HepG2 (cell line): ENCODE data around the gene NOL4L. TPM values are rescaled to one million over a fixed set of nuclear protein-coding genes. Genes with fewer than 3 reads are reported as not detected.

ENCODE experiments used
- GABPB1 ChIP-seq: IDR thresholded peaks from 2 replicates; pipeline ENCODE4 v1.6.1; 2016; ENCODE audit warnings: mild to moderate bottlenecking, missing genetic modification reagents, moderate library complexity, missing compliant biosample characterization
- HNRNPL ChIP-seq: fragments of 200-400 bp; formaldehyde crosslinking; IDR thresholded peaks from 2 replicates; pipeline ENCODE4 v1.6.1; 2017; ENCODE audit warnings: mild to moderate bottlenecking, low read depth, low read length
- KMT2A ChIP-seq: sonication (generic); formaldehyde crosslinking; IDR thresholded peaks from 2 replicates; pipeline ENCODE4 v1.4.0; 2020; ENCODE audit warnings: missing genetic modification reagents
- MTF2 ChIP-seq: sonication (generic); formaldehyde crosslinking; IDR thresholded peaks from 2 replicates; pipeline ENCODE4 v1.5.0; 2020; ENCODE audit warnings: missing genetic modification reagents, borderline replicate concordance
- NR3C1 ChIP-seq: sonication (generic); formaldehyde crosslinking; IDR thresholded peaks from 2 replicates; pipeline ENCODE4 v1.4.0; 2020; ENCODE audit warnings: missing genetic modification reagents
- POLR2AphosphoS5 ChIP-seq: IDR thresholded peaks from 2 replicates; pipeline ENCODE4 v1.6.1; 2012; ENCODE audit warnings: low read depth, low read length
- SOX5 ChIP-seq: IDR thresholded peaks from 2 replicates; pipeline ENCODE4 v1.6.1; 2016; ENCODE audit warnings: borderline replicate concordance
- SP2 ChIP-seq: sonication (generic); formaldehyde crosslinking; IDR thresholded peaks from 2 replicates; pipeline ENCODE4 v1.5.1; 2020; ENCODE audit warnings: mild to moderate bottlenecking, missing genetic modification reagents
- SRY ChIP-seq: sonication (generic); formaldehyde crosslinking; IDR thresholded peaks from 2 replicates; pipeline ENCODE4 v1.8.0; 2022; ENCODE audit warnings: mild to moderate bottlenecking, missing genetic modification reagents
- XRCC5 ChIP-seq: fragments of 200-400 bp; formaldehyde crosslinking; optimal IDR thresholded peaks from 2 replicates; pipeline ENCODE3; 2017; ENCODE audit warnings: mild to moderate bottlenecking, low read length
- ZBTB2 ChIP-seq: sonication (generic); formaldehyde crosslinking; IDR thresholded peaks from 2 replicates; pipeline ENCODE4 v1.8.0; 2022; ENCODE audit warnings: low read depth, missing genetic modification reagents
- ZBTB20 ChIP-seq: sonication (generic); formaldehyde crosslinking; IDR thresholded peaks from 2 replicates; pipeline ENCODE4 v1.8.1; 2023; ENCODE audit warnings: missing genetic modification reagents, low read depth, mild to moderate bottlenecking, borderline replicate concordance
- ZFP62 ChIP-seq: sonication (generic); formaldehyde crosslinking; IDR thresholded peaks from 2 replicates; pipeline ENCODE4 v1.4.0; 2020; ENCODE audit warnings: missing genetic modification reagents
- ZHX1 ChIP-seq: sonication (generic); formaldehyde crosslinking; IDR thresholded peaks from 2 replicates; pipeline ENCODE4 v1.8.1; 2022; ENCODE audit warnings: low read depth, mild to moderate bottlenecking, missing genetic modification reagents
- ZMYM4 ChIP-seq: sonication (generic); formaldehyde crosslinking; IDR thresholded peaks from 2 replicates; pipeline ENCODE4 v1.8.1; 2023; ENCODE audit warnings: mild to moderate bottlenecking, missing genetic modification reagents
- ZNF264 ChIP-seq: sonication (generic); formaldehyde crosslinking; IDR thresholded peaks from 2 replicates; pipeline ENCODE4 v1.4.0; 2020; ENCODE audit warnings: missing genetic modification reagents
- ZNF547 ChIP-seq: sonication (generic); formaldehyde crosslinking; IDR thresholded peaks from 2 replicates; pipeline ENCODE4 v1.5.1; 2020; ENCODE audit warnings: mild to moderate bottlenecking, missing genetic modification reagents
- polyA plus RNA-seq, 8 experiments: library from polyadenylated mRNA; depleted of rRNA in 3 of 8; stranded (reverse) in 7 of 8; unstranded in 1 of 8; fragments of >200 nt; fragmentation: Illumina TruSeq in 4 of 8; extraction: Trizol in 4 of 8; gene quantifications; 2 replicates each; pipeline versions ENCODE4 v1.2.1 to v1.2.3, GENCODE V29; 2011 to 2016; ENCODE audit warnings: low read depth in 4 of 8, missing spikeins in 1 of 8, mixed read lengths in 1 of 8; ENCODE audit not compliant: insufficient read depth in 1 of 8
- total RNA-seq, 5 experiments: library from RNA; depleted of rRNA; stranded (reverse); fragments of >200 nt; fragmentation: Illumina TruSeq; extraction: Trizol; gene quantifications; 2 replicates each; pipeline ENCODE4 v1.2.3, GENCODE V29; 2016; ENCODE audit warnings: low read depth in 1 of 5
- TF ChIP-seq, protein P1 (sequence below): sonication (generic); formaldehyde crosslinking; IDR thresholded peaks from 2 replicates; pipeline ENCODE4 v1.5.0; 2020; ENCODE audit warnings: missing genetic modification reagents
- TF ChIP-seq, protein P2 (sequence below): sonication (generic); formaldehyde crosslinking; IDR thresholded peaks from 2 replicates; pipeline ENCODE4 v1.4.0; 2020; ENCODE audit warnings: missing genetic modification reagents

NOL4L gene
- total and polyA plus RNA-seq, 2 of the 13 experiments (the other 11 are each of a cell fraction or from before 2014, with no cell fraction given), result 16.6 to 35.4 TPM

- 0 out of 2 replicates have a peak, but pooled peaks have one; percentile 36 for TF ChIP-seq ZBTB2 (CRISPR knock-in tag)
- TF ChIP-seq, protein P1, sequence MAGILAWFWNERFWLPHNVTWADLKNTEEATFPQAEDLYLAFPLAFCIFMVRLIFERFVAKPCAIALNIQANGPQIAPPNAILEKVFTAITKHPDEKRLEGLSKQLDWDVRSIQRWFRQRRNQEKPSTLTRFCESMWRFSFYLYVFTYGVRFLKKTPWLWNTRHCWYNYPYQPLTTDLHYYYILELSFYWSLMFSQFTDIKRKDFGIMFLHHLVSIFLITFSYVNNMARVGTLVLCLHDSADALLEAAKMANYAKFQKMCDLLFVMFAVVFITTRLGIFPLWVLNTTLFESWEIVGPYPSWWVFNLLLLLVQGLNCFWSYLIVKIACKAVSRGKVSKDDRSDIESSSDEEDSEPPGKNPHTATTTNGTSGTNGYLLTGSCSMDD (CRISPR knock-in tag), result no peak
- TF ChIP-seq, protein P2, sequence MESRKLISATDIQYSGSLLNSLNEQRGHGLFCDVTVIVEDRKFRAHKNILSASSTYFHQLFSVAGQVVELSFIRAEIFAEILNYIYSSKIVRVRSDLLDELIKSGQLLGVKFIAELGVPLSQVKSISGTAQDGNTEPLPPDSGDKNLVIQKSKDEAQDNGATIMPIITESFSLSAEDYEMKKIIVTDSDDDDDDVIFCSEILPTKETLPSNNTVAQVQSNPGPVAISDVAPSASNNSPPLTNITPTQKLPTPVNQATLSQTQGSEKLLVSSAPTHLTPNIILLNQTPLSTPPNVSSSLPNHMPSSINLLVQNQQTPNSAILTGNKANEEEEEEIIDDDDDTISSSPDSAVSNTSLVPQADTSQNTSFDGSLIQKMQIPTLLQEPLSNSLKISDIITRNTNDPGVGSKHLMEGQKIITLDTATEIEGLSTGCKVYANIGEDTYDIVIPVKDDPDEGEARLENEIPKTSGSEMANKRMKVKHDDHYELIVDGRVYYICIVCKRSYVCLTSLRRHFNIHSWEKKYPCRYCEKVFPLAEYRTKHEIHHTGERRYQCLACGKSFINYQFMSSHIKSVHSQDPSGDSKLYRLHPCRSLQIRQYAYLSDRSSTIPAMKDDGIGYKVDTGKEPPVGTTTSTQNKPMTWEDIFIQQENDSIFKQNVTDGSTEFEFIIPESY (CRISPR knock-in tag), result peak; percentile 84
- 0 out of 2 replicates have a peak, but pooled peaks have one; percentile 10 for TF ChIP-seq SP2 (CRISPR knock-in tag)
- peak; percentile 73; the same call in 1 of the 2 replicates for TF ChIP-seq ZFP62 (CRISPR knock-in tag)
- TF ChIP-seq NR3C1, result no peak
- TF ChIP-seq ZBTB20 (CRISPR knock-in tag), result 0 out of 2 replicates have a peak, but pooled peaks have one; percentile 63
- TF ChIP-seq ZHX1 (CRISPR knock-in tag), result 0 out of 2 replicates have a peak, but pooled peaks have one; percentile 55
- TF ChIP-seq SOX5 (CRISPR knock-in tag), result no peak
- TF ChIP-seq HNRNPL, result peak; percentile 70; the same call in 1 of the 2 replicates
- peak; percentile 49; the same call in 1 of the 2 replicates for TF ChIP-seq ZNF547 (CRISPR knock-in tag)
- TF ChIP-seq ZNF264, result 0 out of 2 replicates have a peak, but pooled peaks have one; percentile 36
- TF ChIP-seq ZMYM4 (CRISPR knock-in tag), result peak; percentile 45; the same call in 1 of the 2 replicates
- TF ChIP-seq KMT2A (CRISPR knock-in tag), result peak; percentile 49; the same call in 1 of the 2 replicates
- TF ChIP-seq XRCC5, result no peak
- peak; percentile 32; the same call in 1 of the 2 replicates for TF ChIP-seq POLR2AphosphoS5
- TF ChIP-seq GABPB1 (CRISPR knock-in tag), result peak; percentile 33; the same call in 1 of the 2 replicates
- TF ChIP-seq SRY (CRISPR knock-in tag), result 0 out of 2 replicates have a peak, but pooled peaks have one; percentile 62
- 0 out of 2 replicates have a peak, but pooled peaks have one; percentile 75 for TF ChIP-seq MTF2 (CRISPR knock-in tag)
Observed at GRCh38 chr20:32560989-32561830, 23.9 kb downstream of the NOL4L start (continued).
